HG02884 (cell line): Measurements from ENCODE around the gene CYBC1.
"Not testable (repeated sequence)": the region's sequence is repeated elsewhere in the genome, so short reads cannot be mapped to it uniquely, and the experiment has no call there.

Source experiments
- ATAC-seq: cut with Tn5 transposase; IDR thresholded peaks from one replicate; pipeline ENCODE4 v1.9.1; 2021; ENCODE audit warnings: mild to moderate bottlenecking, moderate library complexity; ENCODE audit not compliant: unreplicated experiment

CYBC1 gene

GRCh38 chr17:82479602-82480001 is 29.1 kb upstream of the CYBC1 start:
- no peak for ATAC-seq

- ATAC-seq = no peak
Measured at GRCh38 chr17:82477934-82478333, 27.4 kb upstream of the CYBC1 start.

GRCh38 chr17:82475458-82475857 is 24.9 kb upstream of the CYBC1 start:
- no peak for ATAC-seq

GRCh38 chr17:82474223-82475010 is 23.9 kb upstream of the CYBC1 start:
- no peak for ATAC-seq

GRCh38 chr17:82470065-82470464 is 19.5 kb upstream of the CYBC1 start:
- no peak for ATAC-seq

GRCh38 chr17:82468692-82469091 is 18.1 kb upstream of the CYBC1 start:
- ATAC-seq = no peak

GRCh38 chr17:82465023-82465603 is 14.6 kb upstream of the CYBC1 start:
- no peak for ATAC-seq

- ATAC-seq = no peak
Measured at GRCh38 chr17:82464567-82464929, 14.0 kb upstream of the CYBC1 start.

- no peak for ATAC-seq
Measured at GRCh38 chr17:82463925-82464566, 13.5 kb upstream of the CYBC1 start.

- no peak for ATAC-seq
Measured at GRCh38 chr17:82463391-82463790, 12.8 kb upstream of the CYBC1 start.

GRCh38 chr17:82461827-82462524 is 11.4 kb upstream of the CYBC1 start:
- ATAC-seq = no peak

GRCh38 chr17:82459936-82460335 is 9.4 kb upstream of the CYBC1 start:
- not testable (repeated sequence) for ATAC-seq

GRCh38 chr17:82458885-82459424 is 8.4 kb upstream of the CYBC1 start:
- ATAC-seq = no peak

GRCh38 chr17:82458179-82458884 is 7.8 kb upstream of the CYBC1 start, which contains the start of gene NARF:
TSS of gene NARF (plus strand) at chr17:82458741. CDS start at chr17:82458804, 63 bp downstream.
- peak; percentile 91 for ATAC-seq

GRCh38 chr17:82457929-82458178 is 7.3 kb upstream of the CYBC1 start:
- no peak for ATAC-seq

- no peak for ATAC-seq
Measured at GRCh38 chr17:82457073-82457928, 6.7 kb upstream of the CYBC1 start.

- ATAC-seq = not testable (repeated sequence)
Measured at GRCh38 chr17:82453706-82454105, 3.2 kb upstream of the CYBC1 start.

GRCh38 chr17:82453151-82453550 is 2.6 kb upstream of the CYBC1 start:
- ATAC-seq = not testable (repeated sequence)

GRCh38 chr17:82452162-82452561 is 1.6 kb upstream of the CYBC1 start:
- ATAC-seq = no peak

- ATAC-seq = no peak
Measured at GRCh38 chr17:82449883-82450356, 632 bp downstream of the CYBC1 start.
